Breast epithelium (tissue), 4 donors: ENCODE data around the gene TTLL3. TPM values are rescaled to one million over a fixed set of nuclear protein-coding genes. Genes with fewer than 3 reads are reported as not detected.
"Not testable (repeated sequence)": the region's sequence is repeated elsewhere in the genome, so short reads cannot be mapped to it uniquely, and the experiment has no call there.

Source experiments
- DNase-seq, 2 donors: peaks; one replicate each; pipeline ENCODE4 v3.0.0-alpha.2; 2019; ENCODE audit warnings: low spot score in 2 of 2
- H3K27ac ChIP-seq, 2 donors: fragments of 200-600 bp; sonication (generic) in 1 of 2; one replicate each; pipeline ENCODE4 v1.5.1; 2016 to 2019; ENCODE audit warnings: mild to moderate bottlenecking in 1 of 2
- H3K27me3 ChIP-seq, 2 donors: fragments of 200-600 bp; sonication (generic) in 1 of 2; one replicate each; pipeline versions ENCODE4 v1.5.1 to v1.6.0; 2017 to 2019; ENCODE audit warnings: control low read depth in 1 of 2, mild to moderate bottlenecking in 1 of 2
- H3K36me3 ChIP-seq: fragments of 200-600 bp; one replicate; pipeline ENCODE4 v1.5.1; 2019
- H3K4me1 ChIP-seq, 2 donors: fragments of 200-600 bp; sonication (generic); one replicate each; pipeline ENCODE4 v1.5.1; 2016 to 2019; ENCODE audit warnings: control low read depth in 1 of 2
- H3K4me3 ChIP-seq, 3 donors: fragments of 200-600 bp; sonication (generic); 1 replicate in 2 of 3; 2 replicates in 1 of 3; pipeline ENCODE4 v1.5.1; 2016 to 2019; ENCODE audit warnings: mild to moderate bottlenecking in 3 of 3, moderate library complexity in 2 of 3
- H3K9me3 ChIP-seq, 2 donors: fragments of 200-600 bp; sonication (generic) in 1 of 2; one replicate each; pipeline ENCODE4 v1.5.1; 2016 to 2019; ENCODE audit warnings: control low read depth in 1 of 2
- CTCF ChIP-seq, 3 donors: fragments of 450-650 bp; IDR thresholded peaks; one replicate each; pipeline ENCODE4 v1.5.1; 2016 to 2017; ENCODE audit warnings: antibody characterized with exemption in 3 of 3, mild to moderate bottlenecking in 3 of 3, moderate library complexity in 3 of 3
- POLR2A ChIP-seq: fragments of 450-650 bp; IDR thresholded peaks from one replicate; pipeline ENCODE4 v1.6.1; 2016; ENCODE audit warnings: antibody characterized with exemption, mild to moderate bottlenecking, moderate library complexity
- POLR2AphosphoS5 ChIP-seq, 3 donors: sonication (generic); formaldehyde crosslinking; IDR thresholded peaks; one replicate each; pipeline ENCODE4 v1.6.1; 2017; ENCODE audit warnings: antibody characterized with exemption in 3 of 3
- intact Hi-C: fragments of 100-400 bp; cut with DNase I; formaldehyde crosslinking; loops from one replicate; pipeline ENCODE4 v1.15.1; 2023; ENCODE audit warnings: low total_unique reads
- total RNA-seq, 3 donors: library from RNA; depleted of rRNA; stranded (reverse); fragments of >200 nt; gene quantifications; one replicate each; pipeline ENCODE4 v1.1.0, GENCODE V29; 2016

Gene TTLL3
- total RNA-seq, 3 donors from 2014 or later: 63.1 to 76.7 (median 72.3) TPM

GRCh38 chr3:9846231-9846630 is 36.2 kb downstream of the TTLL3 start:
- no peak for TF ChIP-seq POLR2AphosphoS5 (IDR thresholded peaks at IDR 0.05)
- TF ChIP-seq POLR2A: no peak
- TF ChIP-seq CTCF (IDR thresholded peaks at IDR 0.05): no peak
- Histone ChIP-seq H3K4me1 (peaks cover 0 to 3% of the 10 kb centered on the region in 2 donors), H3K36me3 (no peaks in the 10 kb centered on the region), H3K9me3 (no peaks in the 10 kb centered on the region), H3K27me3 (no peaks in the 10 kb centered on the region), H3K27ac (no peak overlapping the region), H3K4me3 (no peak overlapping the region)
- DNase-seq: no peak
- intact Hi-C loops: loop anchor here (10.0 kb wide), 1 partner anchor 99 kb away; no protein-coding TSS in a partner anchor

DNA sequence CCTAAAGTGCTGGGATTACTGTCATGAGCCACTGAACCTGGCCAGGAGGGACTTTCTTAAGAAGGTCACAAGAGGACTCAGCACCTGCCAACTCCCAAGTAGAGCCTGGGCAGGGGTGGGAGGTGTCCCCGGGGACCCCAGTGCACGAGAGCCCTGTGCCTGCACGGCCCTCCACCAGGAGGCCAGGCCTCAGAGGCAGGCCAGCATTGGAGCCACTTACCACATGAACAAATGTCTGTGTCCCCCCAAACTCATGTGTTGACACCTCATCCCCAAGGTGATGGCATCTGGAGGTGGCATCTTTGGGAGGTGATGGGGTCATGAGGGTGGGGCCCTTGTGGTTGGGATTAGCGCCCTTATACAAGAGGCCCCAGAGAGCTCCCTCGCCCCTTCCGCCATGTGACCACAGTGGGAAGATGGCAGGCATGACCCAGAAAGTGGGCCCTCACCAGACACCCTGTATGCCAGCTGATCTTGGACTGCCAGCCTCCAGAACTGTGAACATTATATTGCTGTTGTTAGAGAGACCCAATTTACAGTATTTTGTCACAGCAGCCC is 36.9 kb downstream of the TTLL3 start:
- Histone ChIP-seq H3K36me3 (no peaks in the 10 kb centered on the region), H3K27ac (no peak overlapping the region), H3K9me3 (no peaks in the 10 kb centered on the region), H3K4me1 (peaks cover 0 to 3% of the 10 kb centered on the region in 2 donors), H3K27me3 (no peaks in the 10 kb centered on the region), H3K4me3 (no peak overlapping the region)
- no peak for DNase-seq
- intact Hi-C loops: loop anchor here (10.0 kb wide), 1 partner anchor 98 kb away; no protein-coding TSS in a partner anchor
- TF ChIP-seq CTCF (IDR thresholded peaks at IDR 0.05) (no peak), POLR2AphosphoS5 (IDR thresholded peaks at IDR 0.05) (no peak), POLR2A (no peak)

DNA sequence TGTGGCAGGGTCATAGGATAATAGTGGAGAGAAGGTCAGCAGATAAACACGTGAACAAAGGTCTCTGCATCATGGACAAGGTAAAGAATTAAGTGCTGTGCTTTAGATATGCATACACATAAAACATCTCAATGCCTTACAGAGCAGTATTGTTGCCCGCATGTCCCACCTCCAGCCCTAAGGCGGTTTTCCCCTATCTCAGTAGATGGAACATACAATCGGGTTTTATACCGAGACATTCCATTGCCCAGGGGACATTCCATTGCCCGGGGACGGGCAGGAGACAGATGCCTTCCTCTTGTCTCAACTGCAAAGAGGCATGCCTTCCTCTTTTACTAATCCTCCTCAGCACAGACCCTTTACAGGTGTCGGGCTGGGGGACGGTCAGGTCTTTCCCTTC is 37.8 kb downstream of the TTLL3 start:
- not testable (repeated sequence) for H3K36me3 ChIP-seq, H3K27me3 ChIP-seq, H3K4me1 ChIP-seq, H3K4me3 ChIP-seq, DNase-seq, H3K9me3 ChIP-seq
- H3K27ac ChIP-seq: peak overlapping the region in 1 of 2 donors; percentile 12
- intact Hi-C loops: loop anchor here (10.0 kb wide), 1 partner anchor 97 kb away; no protein-coding TSS in a partner anchor

GRCh38 chr3:9848860-9849259 is 38.8 kb downstream of the TTLL3 start:
- not testable (repeated sequence) for DNase-seq, H3K36me3 ChIP-seq, H3K27ac ChIP-seq, H3K4me1 ChIP-seq, H3K4me3 ChIP-seq, H3K27me3 ChIP-seq, H3K9me3 ChIP-seq
- intact Hi-C loops: loop anchor here (10.0 kb wide), 1 partner anchor 96 kb away; no protein-coding TSS in a partner anchor
- TF ChIP-seq CTCF (IDR thresholded peaks at IDR 0.05) (peak; percentile 14 to 61 (median 46)), POLR2AphosphoS5 (IDR thresholded peaks at IDR 0.05) (peak in 1 of 3 donors; percentile 61)

DNA sequence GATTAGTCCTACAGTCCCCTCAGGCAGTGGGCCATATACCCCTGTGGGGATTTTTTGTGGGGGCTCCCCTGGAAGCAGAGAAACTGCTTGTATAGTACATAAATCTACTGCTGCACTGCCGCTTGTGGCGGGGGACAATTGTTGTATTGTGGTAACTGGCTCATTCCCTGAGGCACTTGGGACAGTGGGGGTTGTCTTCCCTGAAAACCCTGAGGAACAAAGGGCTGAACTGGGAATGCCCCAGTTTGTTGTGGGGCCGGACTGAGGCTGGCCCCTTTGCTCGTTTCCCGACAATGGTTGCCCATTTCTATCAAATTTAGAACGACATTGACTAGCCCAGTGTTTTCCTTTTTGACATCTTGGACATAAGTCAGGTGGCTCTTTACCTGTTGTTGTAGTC is 41.3 kb downstream of the TTLL3 start:
- H3K36me3 ChIP-seq, H3K4me1 ChIP-seq, H3K27me3 ChIP-seq, H3K9me3 ChIP-seq, DNase-seq, H3K4me3 ChIP-seq, intact Hi-C loops: not testable (repeated sequence)
- peak overlapping the region; percentile 67 to 84 for H3K27ac ChIP-seq

DNA sequence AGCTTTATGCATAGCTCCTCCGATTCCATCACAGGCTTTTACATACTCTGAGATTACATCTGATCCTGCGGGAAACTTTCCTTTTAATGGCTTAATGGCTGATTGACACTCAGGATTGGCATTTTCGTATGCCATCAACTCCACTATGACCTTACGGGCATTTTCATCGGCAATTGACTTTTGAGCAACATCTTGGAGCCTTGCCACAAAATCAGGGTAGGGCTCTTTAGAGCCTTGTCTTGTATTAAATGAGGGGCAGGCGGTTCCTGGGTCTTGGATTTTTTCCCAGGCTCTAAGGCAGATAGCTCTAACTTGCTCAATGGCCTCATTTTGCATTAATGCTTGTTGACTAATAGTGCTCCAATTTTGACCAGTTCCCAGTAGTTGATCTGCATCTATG is 41.9 kb downstream of the TTLL3 start:
- DNase-seq, H3K4me3 ChIP-seq, H3K9me3 ChIP-seq, H3K27me3 ChIP-seq, H3K4me1 ChIP-seq, intact Hi-C loops, H3K36me3 ChIP-seq: not testable (repeated sequence)
- peak overlapping the region; percentile 67 to 84 for H3K27ac ChIP-seq

DNA sequence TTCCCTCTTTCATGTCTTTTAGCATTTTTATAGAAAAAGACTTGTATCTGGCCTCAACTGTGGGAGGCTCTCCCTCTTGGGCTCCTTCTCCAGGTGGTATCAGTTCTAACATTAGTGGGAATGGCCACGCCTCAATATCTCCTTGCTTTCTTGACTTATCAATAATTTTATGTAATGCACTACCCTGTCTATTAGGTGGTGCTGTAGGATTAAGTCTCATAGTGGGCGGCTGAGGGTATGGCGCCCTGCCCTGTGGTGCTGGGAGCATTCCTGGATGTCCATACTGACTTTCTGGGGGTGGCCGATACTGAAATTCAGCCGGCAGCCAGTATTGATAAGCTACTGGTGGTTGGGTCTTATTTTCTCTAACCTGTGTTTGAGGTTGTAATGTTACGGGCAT is 42.5 kb downstream of the TTLL3 start:
- intact Hi-C loops: no loop called here
- Histone ChIP-seq H3K4me3 (no peak overlapping the region), H3K9me3 (no peaks in the 10 kb centered on the region), H3K36me3 (no peaks in the 10 kb centered on the region), H3K4me1 (peaks cover 0 to 4% of the 10 kb centered on the region in 2 donors), H3K27ac (no peak overlapping the region), H3K27me3 (no peaks in the 10 kb centered on the region)
- no peak for TF ChIP-seq POLR2A
- TF ChIP-seq CTCF (IDR thresholded peaks at IDR 0.05): no peak
- TF ChIP-seq POLR2AphosphoS5 (IDR thresholded peaks at IDR 0.05): no peak
- DNase-seq: no peak

- H3K27ac ChIP-seq, intact Hi-C loops, H3K4me3 ChIP-seq, H3K27me3 ChIP-seq, DNase-seq, H3K9me3 ChIP-seq, H3K4me1 ChIP-seq, H3K36me3 ChIP-seq: not testable (repeated sequence)
Observed at GRCh38 chr3:9854291-9854940, 44.4 kb downstream of the TTLL3 start.
